Midbrain (tissue), 1 donor: ENCODE results near the gene MMP27.
"Not testable (repeated sequence)": the region's sequence is repeated elsewhere in the genome, so short reads cannot be mapped to it uniquely, and the experiment has no call there.

Experiments used
- DNase-seq: peaks from one replicate; lab custom pipeline; 2025; lab: John Stamatoyannopoulos, UW

Gene MMP27, protein sequence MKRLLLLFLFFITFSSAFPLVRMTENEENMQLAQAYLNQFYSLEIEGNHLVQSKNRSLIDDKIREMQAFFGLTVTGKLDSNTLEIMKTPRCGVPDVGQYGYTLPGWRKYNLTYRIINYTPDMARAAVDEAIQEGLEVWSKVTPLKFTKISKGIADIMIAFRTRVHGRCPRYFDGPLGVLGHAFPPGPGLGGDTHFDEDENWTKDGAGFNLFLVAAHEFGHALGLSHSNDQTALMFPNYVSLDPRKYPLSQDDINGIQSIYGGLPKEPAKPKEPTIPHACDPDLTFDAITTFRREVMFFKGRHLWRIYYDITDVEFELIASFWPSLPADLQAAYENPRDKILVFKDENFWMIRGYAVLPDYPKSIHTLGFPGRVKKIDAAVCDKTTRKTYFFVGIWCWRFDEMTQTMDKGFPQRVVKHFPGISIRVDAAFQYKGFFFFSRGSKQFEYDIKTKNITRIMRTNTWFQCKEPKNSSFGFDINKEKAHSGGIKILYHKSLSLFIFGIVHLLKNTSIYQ

GRCh38 chr11:102705626-102706025 is at the start of gene MMP27:
MMP27 (minus strand) TSS chr11:102705769; CDS start chr11:102705714, 55 bp downstream.
- no peak for DNase-seq

GRCh38 chr11:102753267-102753666 is 47.7 kb upstream of the MMP27 start:
- DNase-seq, result no peak

DNA sequence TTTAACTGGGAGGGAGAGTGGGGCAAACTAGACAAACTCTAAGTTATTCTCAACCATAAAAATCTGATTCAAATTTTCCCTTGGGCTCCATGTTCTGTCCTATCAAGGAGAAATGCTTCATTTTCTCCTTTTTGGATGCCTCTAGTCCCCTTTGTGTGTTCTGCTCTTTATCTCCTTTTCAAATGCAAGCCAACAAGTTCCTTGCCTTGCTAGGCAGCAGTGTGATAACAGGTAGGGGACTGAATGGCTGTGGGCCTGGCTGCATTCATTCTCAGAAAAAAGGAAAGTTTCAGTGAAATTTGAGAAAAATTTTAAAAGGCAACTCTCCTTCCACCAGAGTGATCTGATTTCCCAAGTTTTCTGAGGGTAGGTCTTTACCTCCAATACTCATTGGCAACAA is 46.1 kb upstream of the MMP27 start:
- no peak for DNase-seq

DNA sequence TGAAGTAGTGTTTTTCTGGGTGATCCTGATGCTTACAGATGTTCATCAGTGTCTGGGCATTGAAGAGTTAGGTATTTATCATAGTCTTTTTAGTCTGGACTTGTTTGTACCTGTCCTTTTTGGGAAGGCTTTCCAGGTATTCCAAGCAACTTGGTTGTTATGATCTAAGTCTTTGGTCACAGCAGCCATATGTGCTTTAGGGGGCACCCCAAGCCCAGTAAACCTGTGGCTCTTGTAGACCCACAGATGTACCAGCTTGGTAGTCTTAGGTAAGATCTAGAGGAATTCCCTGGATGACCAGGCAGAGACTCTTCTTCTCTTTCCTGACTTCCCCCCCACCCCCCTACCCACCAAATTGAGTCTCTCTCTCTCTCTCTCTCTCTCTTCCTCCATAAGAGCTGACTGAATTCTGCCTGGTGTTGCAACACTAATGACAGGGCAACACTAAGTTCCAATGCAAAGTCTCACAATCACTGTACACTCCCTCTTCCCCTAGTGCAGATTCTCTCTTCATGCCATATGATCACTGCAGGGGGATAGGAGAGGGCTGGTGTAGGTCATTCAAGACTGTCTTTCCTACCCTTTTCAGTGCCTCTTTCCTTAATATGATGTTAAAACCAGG is 43.6 kb upstream of the MMP27 start:
- no peak for DNase-seq

DNA sequence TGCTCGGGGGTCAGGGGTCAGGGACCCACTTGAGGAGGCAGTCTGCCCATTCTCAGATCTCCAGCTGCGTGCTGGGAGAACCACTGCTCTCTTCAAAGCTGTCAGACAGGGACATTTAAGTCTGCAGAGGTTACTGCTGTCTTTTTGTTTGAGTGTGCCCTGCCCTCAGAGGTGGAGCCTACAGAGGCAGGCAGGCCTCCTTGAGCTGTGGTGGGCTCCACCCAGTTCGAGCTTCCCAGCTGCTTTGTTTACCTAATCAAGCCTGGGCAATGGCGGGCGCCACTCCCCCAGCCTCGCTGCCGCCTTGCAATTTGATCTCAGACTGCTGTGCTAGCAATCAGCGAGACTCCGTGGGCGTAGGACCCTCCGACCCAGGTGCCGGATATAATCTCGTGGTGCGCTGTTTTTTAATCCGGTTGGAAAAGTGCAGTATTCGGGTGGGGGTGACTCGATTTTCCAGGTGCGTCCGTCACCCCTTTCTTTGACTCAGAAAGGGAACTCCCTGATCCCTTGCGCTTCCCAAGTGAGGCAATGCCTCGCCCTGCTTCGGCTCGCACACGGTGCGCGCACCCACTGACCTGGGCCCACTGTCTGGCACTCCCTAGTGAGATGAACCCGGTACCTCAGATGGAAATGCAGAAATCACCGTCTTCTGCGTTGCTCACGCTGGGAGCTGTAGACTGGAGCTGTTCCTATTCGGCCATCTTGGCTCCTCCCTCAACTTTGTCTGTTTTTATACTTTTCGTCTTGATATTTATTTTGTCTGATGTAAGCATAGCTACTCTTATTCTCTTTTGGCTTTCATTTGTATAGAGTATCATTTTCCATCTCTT is 41.4 kb upstream of the MMP27 start:
- DNase-seq, result not testable (repeated sequence)

- DNase-seq, result no peak
Observed at GRCh38 chr11:102734650-102735049, 29.1 kb upstream of the MMP27 start.

- no peak for DNase-seq
Observed at GRCh38 chr11:102733232-102733875, 27.8 kb upstream of the MMP27 start.

GRCh38 chr11:102730944-102731343 is 25.4 kb upstream of the MMP27 start:
- not testable (repeated sequence) for DNase-seq

DNA sequence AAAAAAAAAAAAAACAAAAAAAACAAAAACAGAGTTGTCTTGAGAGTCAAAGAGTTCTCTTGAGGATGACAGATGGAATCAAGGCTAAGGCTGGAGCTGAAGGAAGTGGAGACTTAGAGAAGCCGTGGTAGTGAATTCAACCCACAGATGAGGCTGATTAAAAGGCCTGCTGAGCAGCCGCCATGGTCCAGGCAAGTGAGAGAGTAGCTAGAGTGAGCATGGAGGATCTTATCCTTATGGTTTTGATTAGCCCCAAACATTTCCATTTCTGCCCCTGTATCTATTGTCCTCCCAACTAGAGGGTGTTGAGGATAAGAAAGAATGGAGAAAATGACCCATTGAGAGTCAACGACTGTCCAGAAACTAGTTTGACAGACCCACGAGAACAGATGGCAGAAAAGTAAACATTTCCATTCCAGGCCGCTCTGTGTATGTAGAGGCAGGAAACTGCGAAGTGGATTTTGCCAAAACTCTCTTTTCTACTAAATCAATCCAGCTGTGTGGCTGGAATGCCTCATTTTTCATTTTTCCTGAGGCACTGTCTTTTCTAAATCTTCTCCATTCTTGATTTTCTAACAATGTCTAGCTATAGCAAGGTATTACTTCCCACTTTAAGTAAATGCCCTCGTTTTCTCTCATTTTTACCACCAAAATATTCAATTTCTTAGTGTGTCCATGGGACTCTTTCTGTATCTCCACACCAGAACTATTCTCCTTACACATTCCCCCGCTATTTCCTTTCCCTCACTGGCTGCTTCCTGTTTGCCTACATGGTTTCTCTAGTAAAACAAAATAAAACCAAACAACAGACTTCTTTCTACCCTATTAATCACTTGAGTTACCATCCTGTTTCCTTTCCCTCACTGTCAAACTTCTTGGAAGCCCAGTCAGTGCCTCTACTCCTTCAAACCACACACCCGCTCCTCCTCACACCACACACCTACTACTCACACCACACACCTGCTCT is 24.6 kb upstream of the MMP27 start:
- DNase-seq, result no peak

- DNase-seq, result no peak
Observed at GRCh38 chr11:102727890-102728289, 22.3 kb upstream of the MMP27 start.

DNA sequence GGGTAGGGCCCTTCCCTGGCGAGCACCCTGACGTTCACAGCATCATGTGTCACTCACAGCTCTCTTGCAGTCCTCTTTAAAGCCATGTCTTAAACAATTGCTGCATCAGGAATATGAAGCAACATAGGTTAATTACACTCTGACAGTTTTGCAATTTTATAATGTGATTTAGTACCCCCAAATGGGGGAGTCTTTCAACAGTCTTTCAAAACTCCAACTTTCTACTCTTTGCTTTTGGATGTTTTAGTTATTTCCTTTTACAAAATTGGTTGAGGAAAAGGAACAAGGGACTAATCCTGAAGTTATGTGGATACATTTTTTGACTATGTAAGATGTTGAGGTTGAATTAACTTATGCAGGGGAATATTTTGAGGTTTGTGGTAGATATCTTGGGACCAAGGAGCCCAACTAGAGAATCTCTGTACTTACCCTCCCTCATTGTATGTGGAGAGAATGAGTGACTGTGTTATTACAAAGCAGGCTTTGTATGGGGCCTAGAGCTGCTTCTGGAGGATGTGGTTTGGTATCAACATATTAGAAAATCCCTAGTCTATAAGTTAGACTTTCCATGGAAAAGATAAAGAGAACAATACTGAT is 19.4 kb upstream of the MMP27 start, which contains the start of gene MMP8:
TSS of gene MMP8 (minus strand) at position 51 of the 597 bp plus-strand sequence. CDS start 99 bp downstream, outside the sequence.
- no peak for DNase-seq

GRCh38 chr11:102722821-102723220 is 17.3 kb upstream of the MMP27 start:
- no peak for DNase-seq

- no peak for DNase-seq
Observed at GRCh38 chr11:102719620-102720277, 14.2 kb upstream of the MMP27 start.

DNA sequence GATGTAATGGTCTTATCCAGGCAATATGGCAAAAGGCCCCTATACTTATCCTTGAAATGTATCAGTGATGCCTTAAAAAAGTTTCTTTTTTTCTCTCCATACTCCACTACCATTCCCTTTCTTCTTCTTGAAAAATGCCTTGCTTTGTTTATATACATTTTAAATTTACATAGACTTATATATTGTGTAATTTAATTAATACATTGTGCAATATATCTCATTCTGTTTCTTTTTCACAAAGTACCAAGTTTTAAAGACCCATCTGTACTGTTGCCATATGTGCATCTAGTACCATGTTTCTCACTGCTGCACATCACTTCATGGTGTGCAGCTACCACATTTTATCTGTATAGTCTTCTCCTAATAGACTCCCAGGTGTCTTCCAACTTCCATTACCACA is 11.7 kb upstream of the MMP27 start:
- no peak for DNase-seq

DNA sequence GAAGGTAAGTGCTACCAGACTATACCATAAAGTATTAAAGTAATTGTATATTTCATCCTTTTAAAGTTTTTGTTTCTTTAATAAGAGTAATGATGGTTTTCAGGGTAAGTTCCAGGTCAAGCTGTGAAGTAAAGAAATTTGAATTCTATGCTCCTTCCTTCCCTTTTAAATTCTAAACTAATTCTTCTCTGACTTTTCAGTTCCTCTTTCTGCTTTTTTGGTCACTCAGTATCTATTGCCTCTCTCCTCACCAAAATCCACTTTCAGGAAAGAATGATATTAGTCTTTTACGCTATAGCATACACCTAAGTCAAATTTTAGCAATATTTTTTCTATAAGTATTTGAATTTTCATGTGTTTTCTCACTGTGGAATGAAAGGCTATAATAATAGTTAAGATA is 11.0 kb upstream of the MMP27 start:
- DNase-seq, result no peak

DNA sequence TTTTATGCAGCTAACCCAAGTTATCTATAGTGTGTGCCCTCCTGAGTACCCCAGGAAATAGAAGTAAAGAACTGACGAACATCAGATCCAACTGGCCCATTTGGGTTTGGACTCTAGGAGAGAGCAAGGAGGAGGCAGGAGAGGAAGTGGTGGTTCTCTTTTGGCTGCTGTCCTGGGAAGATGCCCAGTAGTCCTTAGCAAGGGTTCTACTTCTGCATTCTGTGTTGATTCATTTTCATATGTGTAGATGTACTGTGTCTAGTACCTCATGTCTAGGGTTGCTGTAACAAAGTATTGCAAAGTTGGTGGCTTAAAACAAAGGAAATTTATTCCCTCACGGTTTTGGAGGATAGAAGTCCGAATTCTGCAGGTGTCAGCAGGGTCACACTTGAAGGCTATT is 6.6 kb upstream of the MMP27 start:
- no peak for DNase-seq

- DNase-seq, result no peak
Observed at GRCh38 chr11:102709201-102709945, 3.8 kb upstream of the MMP27 start.

- DNase-seq, result no peak
Observed at GRCh38 chr11:102708654-102709053, 3.1 kb upstream of the MMP27 start.

- DNase-seq, result no peak
Observed at GRCh38 chr11:102704841-102705240, 728 bp downstream of the MMP27 start.
